GM18858 (cell line): Measurements from ENCODE around the gene TRIM63.

Experiments
- ATAC-seq: cut with Tn5 transposase; IDR thresholded peaks from one replicate; pipeline ENCODE4 v1.9.1; 2021; ENCODE audit not compliant: unreplicated experiment

The TRIM63 gene

GRCh38 chr1:26035203-26035958, 32.0 kb downstream of the TRIM63 start:
- peak; percentile 78 for ATAC-seq

GRCh38 chr1:26034504-26035202, 32.8 kb downstream of the TRIM63 start:
- no peak for ATAC-seq

- no peak for ATAC-seq
Measured at GRCh38 chr1:26032656-26033357, 34.6 kb downstream of the TRIM63 start.

- no peak for ATAC-seq
Measured at GRCh38 chr1:26031611-26032220, 35.7 kb downstream of the TRIM63 start.

GRCh38 chr1:26031196-26031595, 36.2 kb downstream of the TRIM63 start:
- no peak for ATAC-seq

- no peak for ATAC-seq
Measured at GRCh38 chr1:26029864-26030481, 37.5 kb downstream of the TRIM63 start.

GRCh38 chr1:26029054-26029863, 38.2 kb downstream of the TRIM63 start:
- ATAC-seq, result no peak

- ATAC-seq, result no peak
Measured at GRCh38 chr1:26028490-26028980, 38.9 kb downstream of the TRIM63 start.

GRCh38 chr1:26027716-26028489, 39.5 kb downstream of the TRIM63 start:
- no peak for ATAC-seq

GRCh38 chr1:26025517-26025916, 41.9 kb downstream of the TRIM63 start:
- ATAC-seq, result no peak

- ATAC-seq, result no peak
Measured at GRCh38 chr1:26025060-26025459, 42.4 kb downstream of the TRIM63 start.

- no peak for ATAC-seq
Measured at GRCh38 chr1:26023826-26024225, 43.6 kb downstream of the TRIM63 start.

- ATAC-seq, result no peak
Measured at GRCh38 chr1:26023009-26023408, 44.4 kb downstream of the TRIM63 start.

- no peak for ATAC-seq
Measured at GRCh38 chr1:26022404-26022779, 45.0 kb downstream of the TRIM63 start.

GRCh38 chr1:26021647-26022403, 45.6 kb downstream of the TRIM63 start, which contains the start of gene EXTL1:
TSS of gene EXTL1 (plus strand) at chr1:26021775. CDS start at chr1:26022647, 872 bp downstream.
- ATAC-seq, result no peak

- ATAC-seq, result no peak
Measured at GRCh38 chr1:26020941-26021646, 46.3 kb downstream of the TRIM63 start.

- ATAC-seq, result no peak
Measured at GRCh38 chr1:26020330-26020768, 47.1 kb downstream of the TRIM63 start.
